Chondrocyte (in vitro differentiated cells): ENCODE data around the gene NR6A1. TPM values are rescaled to one million over a fixed set of nuclear protein-coding genes. Genes with fewer than 3 reads are reported as not detected.

Source experiments
- DNase-seq: peaks from one replicate; pipeline ENCODE4 v3.0.0; 2021; ENCODE audit warnings: mixed read lengths, low spot score
- H3K27ac Mint-ChIP-seq: one replicate; pipeline ENCODE4 v1.8.0; 2021; ENCODE audit warnings: mild to moderate bottlenecking, moderate library complexity, mixed read lengths; ENCODE audit not compliant: unreplicated experiment
- H3K27me3 Mint-ChIP-seq: 2 replicates; pipeline ENCODE4 v1.8.0; 2021; ENCODE audit warnings: low read depth, mixed read lengths
- H3K36me3 Mint-ChIP-seq: 2 replicates; pipeline ENCODE4 v1.8.0; 2021; ENCODE audit warnings: low read depth, mixed read lengths
- H3K4me1 Mint-ChIP-seq: 2 replicates; pipeline ENCODE4 v1.8.0; 2021; ENCODE audit warnings: low read depth, mild to moderate bottlenecking, mixed read lengths
- H3K4me3 Mint-ChIP-seq: one replicate; pipeline ENCODE4 v1.8.0; 2021; ENCODE audit warnings: mild to moderate bottlenecking, moderate library complexity, mixed read lengths; ENCODE audit not compliant: unreplicated experiment
- H3K9me3 Mint-ChIP-seq: 2 replicates; pipeline ENCODE4 v1.8.0; 2021; ENCODE audit warnings: low read depth, mixed read lengths
- total RNA-seq: library from RNA; stranded (reverse); gene quantifications from 3 replicates; pipeline ENCODE4 v1.2.1, GENCODE V29; 2021
- TF ChIP-seq, protein P1 (sequence below): fragments of 200-600 bp; sonication (generic); IDR thresholded peaks from 2 replicates; pipeline ENCODE4 v1.5.0; 2021; ENCODE audit warnings: antibody characterized with exemption, mild to moderate bottlenecking, moderate library complexity

Gene NR6A1
- total RNA-seq, 1 donor from 2014 or later = 0.77 TPM

DNA sequence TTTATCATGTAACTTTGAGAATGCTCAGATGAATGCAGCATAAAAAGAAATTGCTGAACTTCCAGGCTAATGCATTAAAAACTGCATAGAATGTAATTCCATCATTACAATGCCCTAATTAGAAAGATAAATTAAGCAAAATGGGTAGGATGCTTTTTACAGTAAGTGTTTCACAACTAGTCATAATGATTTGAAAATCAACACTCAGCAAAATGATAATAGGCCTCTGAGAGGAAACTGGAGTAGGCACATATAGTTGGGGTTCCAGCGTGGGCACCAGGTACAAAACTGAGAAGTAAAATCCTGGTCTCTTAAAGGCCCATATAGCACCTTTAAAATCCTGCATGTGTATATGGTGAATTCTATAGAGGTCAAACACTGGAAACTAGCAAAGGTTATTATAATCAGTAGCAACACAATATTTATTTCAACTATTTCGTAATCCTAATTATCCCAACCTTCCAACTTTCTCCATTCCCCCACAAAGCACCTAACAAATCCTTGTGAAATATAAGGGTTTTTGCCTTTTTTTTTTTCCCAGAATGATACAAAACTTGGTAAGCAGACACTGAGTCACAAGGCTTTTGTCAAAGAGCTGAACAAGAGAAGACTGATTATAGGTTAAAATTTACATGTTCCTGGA, 155.9 kb downstream of the NR6A1 start:
- peaks cover 2% of the 10 kb centered on the region for H3K27me3 Mint-ChIP-seq
- DNase-seq = no peak
- peaks cover 8% of the 10 kb centered on the region for H3K4me1 Mint-ChIP-seq

DNA sequence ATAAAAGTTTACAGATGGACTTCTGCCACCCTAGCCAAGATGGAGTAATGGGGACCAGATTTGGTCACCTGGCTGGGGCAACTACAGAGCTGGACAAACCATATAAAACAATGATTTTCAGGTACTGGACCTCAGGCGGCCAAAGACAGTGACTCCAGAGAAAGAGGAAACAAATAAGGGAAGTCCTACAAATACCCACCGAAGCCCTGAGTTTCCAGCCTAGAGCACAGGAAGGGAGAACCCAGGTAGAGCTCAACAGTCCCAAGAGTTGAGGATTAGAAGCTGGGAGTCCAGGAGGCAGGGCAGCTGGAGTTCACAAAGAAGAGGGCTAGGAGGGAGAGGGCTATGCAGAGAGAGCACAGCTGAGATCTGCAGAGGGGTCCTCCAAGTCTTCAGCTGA, 157.3 kb downstream of the NR6A1 start:
- no peaks in the 10 kb centered on the region for H3K36me3 Mint-ChIP-seq
- peaks cover 2% of the 10 kb centered on the region for H3K27me3 Mint-ChIP-seq
- TF ChIP-seq, protein P1, sequence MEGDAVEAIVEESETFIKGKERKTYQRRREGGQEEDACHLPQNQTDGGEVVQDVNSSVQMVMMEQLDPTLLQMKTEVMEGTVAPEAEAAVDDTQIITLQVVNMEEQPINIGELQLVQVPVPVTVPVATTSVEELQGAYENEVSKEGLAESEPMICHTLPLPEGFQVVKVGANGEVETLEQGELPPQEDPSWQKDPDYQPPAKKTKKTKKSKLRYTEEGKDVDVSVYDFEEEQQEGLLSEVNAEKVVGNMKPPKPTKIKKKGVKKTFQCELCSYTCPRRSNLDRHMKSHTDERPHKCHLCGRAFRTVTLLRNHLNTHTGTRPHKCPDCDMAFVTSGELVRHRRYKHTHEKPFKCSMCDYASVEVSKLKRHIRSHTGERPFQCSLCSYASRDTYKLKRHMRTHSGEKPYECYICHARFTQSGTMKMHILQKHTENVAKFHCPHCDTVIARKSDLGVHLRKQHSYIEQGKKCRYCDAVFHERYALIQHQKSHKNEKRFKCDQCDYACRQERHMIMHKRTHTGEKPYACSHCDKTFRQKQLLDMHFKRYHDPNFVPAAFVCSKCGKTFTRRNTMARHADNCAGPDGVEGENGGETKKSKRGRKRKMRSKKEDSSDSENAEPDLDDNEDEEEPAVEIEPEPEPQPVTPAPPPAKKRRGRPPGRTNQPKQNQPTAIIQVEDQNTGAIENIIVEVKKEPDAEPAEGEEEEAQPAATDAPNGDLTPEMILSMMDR = no peak
- no peak for DNase-seq
- no peaks in the 10 kb centered on the region for H3K9me3 Mint-ChIP-seq
- H3K27ac Mint-ChIP-seq = no peak overlapping the region
- H3K4me1 Mint-ChIP-seq = peaks cover 8% of the 10 kb centered on the region
- H3K4me3 Mint-ChIP-seq = no peak overlapping the region

More for the DNA sequence above, 155.9 kb downstream of the NR6A1 start:
- H3K36me3 Mint-ChIP-seq = no peaks in the 10 kb centered on the region
- H3K9me3 Mint-ChIP-seq = no peaks in the 10 kb centered on the region
- TF ChIP-seq, protein P1 = no peak
- no peak overlapping the region for H3K4me3 Mint-ChIP-seq
- H3K27ac Mint-ChIP-seq = no peak overlapping the region

DNA sequence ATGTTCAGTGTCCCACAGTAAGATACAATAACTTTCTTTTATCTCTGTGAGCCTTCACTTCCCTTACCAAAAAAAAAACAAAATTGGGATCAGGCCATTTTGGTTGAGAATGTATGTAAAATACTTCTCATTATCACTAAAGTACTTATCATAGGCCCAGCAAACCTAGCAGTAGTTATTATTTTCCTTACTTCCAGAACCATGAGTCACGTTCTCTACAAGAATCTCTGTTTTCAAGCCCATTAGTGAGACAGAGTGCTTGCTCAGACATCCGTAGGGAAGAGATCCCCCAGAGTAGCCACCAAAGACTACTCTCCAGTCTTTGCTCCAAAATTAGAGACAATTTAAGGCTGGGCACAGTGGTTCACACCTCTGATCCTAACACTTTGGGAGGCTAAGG, 160.0 kb downstream of the NR6A1 start:
- TF ChIP-seq, protein P1 = no peak
- Mint-ChIP-seq H3K27ac (no peak overlapping the region), H3K9me3 (no peaks in the 10 kb centered on the region)

GRCh38 chr9:124606027-124606426, 165.1 kb downstream of the NR6A1 start:
- H3K4me1 Mint-ChIP-seq = no peaks in the 10 kb centered on the region
- DNase-seq = no peak
- H3K27me3 Mint-ChIP-seq = no peaks in the 10 kb centered on the region
- H3K27ac Mint-ChIP-seq = no peak overlapping the region
- H3K36me3 Mint-ChIP-seq = no peaks in the 10 kb centered on the region
- TF ChIP-seq, protein P1 = no peak
- no peak overlapping the region for H3K4me3 Mint-ChIP-seq
- no peaks in the 10 kb centered on the region for H3K9me3 Mint-ChIP-seq

More for the DNA sequence above, 160.0 kb downstream of the NR6A1 start:
- Mint-ChIP-seq H3K4me3 (no peak overlapping the region), H3K36me3 (no peaks in the 10 kb centered on the region), H3K27me3 (peaks cover 2% of the 10 kb centered on the region), H3K4me1 (no peaks in the 10 kb centered on the region)
- no peak for DNase-seq

GRCh38 chr9:124605258-124605657, 165.9 kb downstream of the NR6A1 start:
- Mint-ChIP-seq H3K27me3 (no peaks in the 10 kb centered on the region), H3K36me3 (no peaks in the 10 kb centered on the region)
- TF ChIP-seq, protein P1 = no peak

More at GRCh38 chr9:124605258-124605657, 165.9 kb downstream of the NR6A1 start:
- H3K4me1 Mint-ChIP-seq = peaks cover 3% of the 10 kb centered on the region
- no peak overlapping the region for H3K4me3 Mint-ChIP-seq
- H3K9me3 Mint-ChIP-seq = peaks cover 2% of the 10 kb centered on the region
- H3K27ac Mint-ChIP-seq = no peak overlapping the region
- no peak for DNase-seq
